ENCODE data around the gene MMP15. TPM values are rescaled to one million over a fixed set of nuclear protein-coding genes. Genes with fewer than 3 reads are reported as not detected.
A peak's percentile ranks its signal among the peaks of the same experiment; 100 is the strongest.

MMP15 gene
- total and polyA plus RNA-seq, 2 of the 13 experiments (the other 11 are each of a cell fraction or from before 2014, with no cell fraction given) = 35.2 to 44.9 TPM

- TF ChIP-seq ZNF646 (CRISPR knock-in tag; IDR thresholded peaks at IDR 0.05) (no peak), MAFG (CRISPR knock-in tag; IDR thresholded peaks at IDR 0.05) (no peak), ZNF275 (CRISPR knock-in tag; IDR thresholded peaks at IDR 0.05; ENCODE audit: borderline replicate concordance) (no peak; the same call in 1 of the 2 replicates), ZNF619 (CRISPR knock-in tag; IDR thresholded peaks at IDR 0.05) (peak; percentile 2), RBM22 (optimal IDR thresholded peaks at IDR 0.05; ENCODE audit: low read length) (no peak), RARG (CRISPR knock-in tag; IDR thresholded peaks at IDR 0.05; ENCODE audit: low read depth) (no peak), HDAC6 (IDR thresholded peaks at IDR 0.05; ENCODE audit: low read depth, low read length) (no peak), ZNF432 (CRISPR knock-in tag; IDR thresholded peaks at IDR 0.05; ENCODE audit: borderline replicate concordance) (no peak), TRIM24 (CRISPR knock-in tag; IDR thresholded peaks at IDR 0.05) (no peak), U2AF1 (optimal IDR thresholded peaks at IDR 0.05; ENCODE audit: low read depth, low read length) (no peak), SCMH1 (CRISPR knock-in tag; IDR thresholded peaks at IDR 0.05; ENCODE audit: borderline replicate concordance) (no peak), SP2 (CRISPR knock-in tag; IDR thresholded peaks at IDR 0.05) (peak; percentile 80), ZNF260 (CRISPR knock-in tag; IDR thresholded peaks at IDR 0.05; ENCODE audit: borderline replicate concordance, low read depth) (no peak), ZKSCAN8 (CRISPR knock-in tag; IDR thresholded peaks at IDR 0.05; ENCODE audit: borderline replicate concordance) (peak; percentile 69; the same call in 1 of the 2 replicates), E2F2 (CRISPR knock-in tag; IDR thresholded peaks at IDR 0.05; ENCODE audit: borderline replicate concordance) (no peak), TBX3 (IDR thresholded peaks at IDR 0.05; ENCODE audit: borderline replicate concordance) (peak; percentile 52; the same call in 1 of the 2 replicates), ZNF546 (CRISPR knock-in tag; conservative IDR thresholded peaks at IDR 0.05) (0 out of 2 replicates have a peak, but pooled peaks have one; percentile 46), TAF15 (IDR thresholded peaks at IDR 0.05; ENCODE audit: low read depth, low read length, poor library complexity, severe bottlenecking) (no peak)
Observed at GRCh38 chr16:58024486-58025350, 836 bp upstream of the MMP15 start (continued).

Measured in HepG2 (cell line).